GM12878 (cell line): ENCODE data around the gene BSND.

Source experiments
- EP300 ChIP-seq, 2 experiments: fragments of 150-350 bp in 1 of 2; IDR thresholded peaks; 2 replicates each; pipeline ENCODE4 v1.6.1; 2011 to 2012; ENCODE audit warnings: low read depth in 2 of 2, low read length in 2 of 2, borderline replicate concordance in 1 of 2, improper control_type of control experiment in 1 of 2, inconsistent platforms in 1 of 2; ENCODE audit not compliant: control insufficient read depth in 1 of 2
- HDAC2 ChIP-seq: fragments of 200-600 bp; sonication (generic); IDR thresholded peaks from 2 replicates; pipeline ENCODE4 v1.6.1; 2017
- JUND ChIP-seq: IDR thresholded peaks from 2 replicates; pipeline ENCODE4 v1.6.1; 2012; ENCODE audit warnings: low read depth, mild to moderate bottlenecking, low read length, improper control_type of control experiment, moderate library complexity
- RAD21 ChIP-seq: IDR thresholded peaks from 2 replicates; pipeline ENCODE4 v1.6.1; 2011; ENCODE audit warnings: mild to moderate bottlenecking, low read depth, low read length, moderate library complexity; ENCODE audit not compliant: insufficient read depth
- ZNF24 ChIP-seq: fragments of 450-650 bp; IDR thresholded peaks from 2 replicates; pipeline ENCODE4 v1.6.1; 2017; ENCODE audit warnings: antibody characterized with exemption, mild to moderate bottlenecking
- TF ChIP-seq, protein P1 (sequence below): IDR thresholded peaks from 2 replicates; pipeline ENCODE4 v1.6.1; 2011; ENCODE audit warnings: borderline replicate concordance, low read depth, mild to moderate bottlenecking, moderate library complexity, low read length; ENCODE audit not compliant: insufficient read depth, poor library complexity, severe bottlenecking

DNA sequence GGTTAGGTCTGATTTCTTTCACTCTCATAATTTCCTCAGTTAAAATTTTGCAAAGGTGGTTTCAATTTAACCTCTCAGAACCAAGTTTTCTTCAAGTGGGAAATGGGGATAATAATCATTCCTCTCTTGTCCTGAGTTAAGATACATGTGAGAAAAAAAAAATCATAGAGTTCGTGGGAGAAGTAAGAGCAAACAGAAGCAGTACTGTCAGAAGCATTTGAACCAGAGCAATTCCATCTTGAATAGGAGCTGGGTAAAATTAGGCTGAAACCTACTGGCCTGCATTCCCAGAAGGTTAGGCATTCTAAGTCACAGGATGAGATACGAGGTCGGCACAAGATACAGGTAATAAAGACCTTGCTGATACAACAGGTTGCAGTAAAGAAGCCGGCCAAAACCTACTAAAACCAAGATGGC lies 46.9 kb upstream of the BSND start:
- TF ChIP-seq, protein P1, sequence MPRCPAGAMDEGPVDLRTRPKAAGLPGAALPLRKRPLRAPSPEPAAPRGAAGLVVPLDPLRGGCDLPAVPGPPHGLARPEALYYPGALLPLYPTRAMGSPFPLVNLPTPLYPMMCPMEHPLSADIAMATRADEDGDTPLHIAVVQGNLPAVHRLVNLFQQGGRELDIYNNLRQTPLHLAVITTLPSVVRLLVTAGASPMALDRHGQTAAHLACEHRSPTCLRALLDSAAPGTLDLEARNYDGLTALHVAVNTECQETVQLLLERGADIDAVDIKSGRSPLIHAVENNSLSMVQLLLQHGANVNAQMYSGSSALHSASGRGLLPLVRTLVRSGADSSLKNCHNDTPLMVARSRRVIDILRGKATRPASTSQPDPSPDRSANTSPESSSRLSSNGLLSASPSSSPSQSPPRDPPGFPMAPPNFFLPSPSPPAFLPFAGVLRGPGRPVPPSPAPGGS = no peak
- TF ChIP-seq HDAC2 = no peak
- TF ChIP-seq EP300 (IDR thresholded peaks at IDR 0.05; ENCODE audit: borderline replicate concordance in 1 of 2, control insufficient read depth in 1 of 2, low read depth in 2 of 2, low read length in 2 of 2) = no peak
- TF ChIP-seq JUND = no peak
- no peak for TF ChIP-seq ZNF24
- TF ChIP-seq RAD21 = no peak
